IMR-90 (cell line): ENCODE results near the gene LIMS3.
"Not testable (repeated sequence)": the region's sequence is repeated elsewhere in the genome, so short reads cannot be mapped to it uniquely, and the experiment has no call there.

Experiments
- CEBPB ChIP-seq: IDR thresholded peaks from 2 replicates; pipeline ENCODE4 v1.6.1; 2012; ENCODE audit warnings: low read depth, low read length, improper control_type of control experiment
- CTCF ChIP-seq: conservative IDR thresholded peaks from 2 replicates; pipeline ENCODE4 v1.5.1; 2012; ENCODE audit warnings: mild to moderate bottlenecking, low read depth, low read length, improper control_type of control experiment
- ELK1 ChIP-seq: fragments of 150-350 bp; IDR thresholded peaks from 2 replicates; pipeline ENCODE4 v1.6.1; 2016; ENCODE audit warnings: low read depth, mild to moderate bottlenecking, low read length, moderate library complexity, borderline replicate concordance
- FOS ChIP-seq: fragments of 150-350 bp; IDR thresholded peaks from 2 replicates; pipeline ENCODE4 v1.6.1; 2016; ENCODE audit warnings: low read depth, low read length
- MAFK ChIP-seq: IDR thresholded peaks from 2 replicates; pipeline ENCODE4 v1.6.1; 2012; ENCODE audit warnings: low read depth, low read length, improper control_type of control experiment
- MAZ ChIP-seq: IDR thresholded peaks from 2 replicates; pipeline ENCODE4 v1.6.1; 2012; ENCODE audit warnings: low read depth, mild to moderate bottlenecking, low read length, improper control_type of control experiment, moderate library complexity, borderline replicate concordance
- MXI1 ChIP-seq: IDR thresholded peaks from 2 replicates; pipeline ENCODE4 v1.6.1; 2012; ENCODE audit warnings: low read depth, mild to moderate bottlenecking, low read length, moderate library complexity, borderline replicate concordance
- NFE2L2 ChIP-seq: fragments of 150-350 bp; IDR thresholded peaks from 2 replicates; pipeline ENCODE4 v1.6.1; 2016; ENCODE audit warnings: low read depth, mild to moderate bottlenecking, low read length
- POLR2A ChIP-seq: IDR thresholded peaks from 2 replicates; pipeline ENCODE4 v1.6.1; 2012; ENCODE audit warnings: mild to moderate bottlenecking, low read depth, low read length
- RAD21 ChIP-seq: IDR thresholded peaks from 2 replicates; pipeline ENCODE4 v1.6.1; 2012; ENCODE audit warnings: low read length, improper control_type of control experiment
- RCOR1 ChIP-seq: IDR thresholded peaks from 2 replicates; pipeline ENCODE4 v1.6.1; 2012; ENCODE audit warnings: mild to moderate bottlenecking, low read length, improper control_type of control experiment; ENCODE audit not compliant: insufficient replicate concordance
- RFX5 ChIP-seq: IDR thresholded peaks from 2 replicates; pipeline ENCODE4 v1.8.0; 2012; ENCODE audit warnings: low read depth, mild to moderate bottlenecking, low read length, moderate library complexity
- USF2 ChIP-seq: fragments of 150-350 bp; IDR thresholded peaks from 2 replicates; pipeline ENCODE4 v1.6.1; 2017; ENCODE audit warnings: mild to moderate bottlenecking, antibody characterized with exemption, low read length, low read depth

- not testable (repeated sequence) for TF ChIP-seq CEBPB, CTCF, NFE2L2, RFX5, POLR2A, MAZ, USF2, MXI1, RAD21, FOS, MAFK, RCOR1, ELK1
Measured at GRCh38 chr2:109888414-109888813, 10.1 kb upstream of the LIMS3 start.
